IPS-18a (cell line): ENCODE data around the gene SYCN.
"Not testable (repeated sequence)": the region's sequence is repeated elsewhere in the genome, so short reads cannot be mapped to it uniquely, and the experiment has no call there.

ENCODE experiments used
- H3K27ac ChIP-seq: one replicate; pipeline ENCODE4 v1.5.1; 2013; ENCODE audit warnings: low read length
- H3K27me3 ChIP-seq: one replicate; pipeline ENCODE4 v1.6.1; 2013; ENCODE audit warnings: mild to moderate bottlenecking, low read length; ENCODE audit not compliant: control insufficient read depth, insufficient read depth
- H3K36me3 ChIP-seq: one replicate; pipeline ENCODE4 v1.6.1; 2013; ENCODE audit warnings: low read depth, low read length; ENCODE audit not compliant: control insufficient read depth
- H3K4me1 ChIP-seq: one replicate; pipeline ENCODE4 v1.6.1; 2013; ENCODE audit warnings: low read depth, low read length; ENCODE audit not compliant: control insufficient read depth
- H3K4me3 ChIP-seq: one replicate; pipeline ENCODE4 v1.5.1; 2013; ENCODE audit warnings: low read length
- H3K9ac ChIP-seq: one replicate; pipeline ENCODE4 v1.6.1; 2013; ENCODE audit warnings: mild to moderate bottlenecking, low read length, moderate library complexity
- H3K9me3 ChIP-seq: one replicate; pipeline ENCODE4 v1.6.1; 2013; ENCODE audit warnings: low read depth, low read length; ENCODE audit not compliant: control insufficient read depth

SYCN gene

DNA sequence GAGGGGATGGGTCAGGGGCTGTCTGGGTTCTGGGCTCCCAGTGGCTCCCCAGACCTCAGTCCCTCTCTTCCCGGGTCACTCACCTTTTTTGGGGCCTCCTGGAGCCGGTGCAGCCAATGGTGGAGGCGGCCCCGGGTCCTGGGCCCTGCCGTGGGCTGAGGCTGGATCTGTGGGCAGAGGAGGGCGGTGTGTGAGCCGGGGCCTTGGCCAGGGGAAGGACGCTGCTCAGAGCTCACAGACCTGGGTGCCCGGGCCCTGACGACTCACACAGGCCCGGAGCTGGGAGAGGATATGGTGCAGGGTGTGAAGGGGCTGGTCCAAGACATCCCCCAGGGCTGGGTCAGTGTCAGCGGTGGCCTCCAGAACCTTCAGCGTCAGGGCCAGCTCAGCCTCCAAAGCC lies 39.7 kb upstream of the SYCN start:
- H3K36me3 ChIP-seq, H3K27ac ChIP-seq, H3K9ac ChIP-seq, H3K9me3 ChIP-seq, H3K4me1 ChIP-seq, H3K4me3 ChIP-seq: not testable (repeated sequence)
- peaks cover 30% of the 10 kb centered on the region for H3K27me3 ChIP-seq

DNA sequence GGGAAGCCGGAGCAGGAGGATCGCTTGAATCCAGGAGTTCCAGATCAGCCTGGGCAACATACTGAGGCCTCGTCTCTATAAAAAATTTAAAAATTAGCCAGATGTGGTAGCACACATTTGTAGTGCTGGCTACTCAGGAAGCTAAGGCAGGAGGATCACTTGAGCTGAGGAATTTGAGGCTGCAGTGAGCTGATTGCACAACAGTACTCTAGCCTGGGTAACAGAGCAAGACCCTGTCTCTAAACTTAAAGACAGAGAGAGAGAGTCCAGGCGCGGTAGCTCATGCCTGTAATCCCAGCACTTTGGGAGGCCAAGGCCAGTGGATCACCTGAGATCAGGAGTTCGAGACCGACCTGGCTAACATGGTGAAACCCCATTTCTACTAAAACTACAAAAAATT lies 36.4 kb upstream of the SYCN start:
- H3K9me3 ChIP-seq, result no peaks in the 10 kb centered on the region
- H3K4me3 ChIP-seq, result no peak overlapping the region
- H3K27ac ChIP-seq, result no peak overlapping the region
- no peaks in the 10 kb centered on the region for H3K36me3 ChIP-seq
- H3K9ac ChIP-seq, result no peak overlapping the region
- H3K4me1 ChIP-seq, result no peaks in the 10 kb centered on the region
- peaks cover 3% of the 10 kb centered on the region for H3K27me3 ChIP-seq

DNA sequence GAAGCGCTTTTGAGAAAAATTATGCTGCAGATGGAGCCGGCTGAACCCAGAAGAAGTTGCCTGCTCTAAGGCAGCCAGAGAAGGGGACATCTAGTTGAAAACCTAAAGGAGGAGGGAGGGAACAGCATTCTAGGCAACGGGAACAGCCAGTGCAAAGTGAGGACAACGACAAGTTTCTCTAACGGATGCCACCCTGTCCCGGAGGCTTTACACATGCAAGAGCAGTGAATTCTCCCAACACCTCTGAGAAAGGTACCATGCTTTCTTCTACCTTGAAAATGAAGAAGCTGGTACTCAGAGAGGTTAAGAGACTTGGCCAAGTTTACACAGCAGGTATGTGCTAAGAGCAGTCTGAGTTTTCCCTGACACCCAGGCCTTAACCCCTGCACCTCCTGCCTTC lies 34.9 kb upstream of the SYCN start:
- H3K4me3 ChIP-seq, result no peak overlapping the region
- no peaks in the 10 kb centered on the region for H3K9me3 ChIP-seq
- no peak overlapping the region for H3K27ac ChIP-seq
- no peak overlapping the region for H3K9ac ChIP-seq
- peaks cover 3% of the 10 kb centered on the region for H3K27me3 ChIP-seq
- no peaks in the 10 kb centered on the region for H3K4me1 ChIP-seq
- no peaks in the 10 kb centered on the region for H3K36me3 ChIP-seq

DNA sequence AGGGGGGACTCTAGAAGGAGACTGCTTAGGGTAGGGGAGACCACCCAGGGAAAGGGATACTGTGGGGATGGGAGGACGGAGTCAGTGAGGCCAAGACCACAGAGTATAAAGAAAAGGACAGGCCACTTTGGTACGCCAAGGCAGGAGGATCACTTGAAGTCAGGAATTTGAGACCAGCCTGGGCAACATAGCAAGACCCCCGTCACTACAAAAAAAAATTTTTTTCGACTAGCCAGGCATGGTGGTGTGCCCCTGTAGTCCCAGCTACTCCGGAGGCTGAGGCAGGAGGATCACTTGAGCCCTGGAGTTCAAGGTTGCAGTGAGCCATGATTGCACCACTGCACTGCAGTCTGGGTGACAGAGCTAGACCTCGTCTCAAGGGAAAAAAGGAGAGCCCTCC lies 34.1 kb upstream of the SYCN start:
- no peaks in the 10 kb centered on the region for H3K36me3 ChIP-seq
- H3K4me1 ChIP-seq, result no peaks in the 10 kb centered on the region
- no peak overlapping the region for H3K4me3 ChIP-seq
- no peak overlapping the region for H3K9ac ChIP-seq
- H3K9me3 ChIP-seq, result no peaks in the 10 kb centered on the region
- no peak overlapping the region for H3K27ac ChIP-seq
- peaks cover 3% of the 10 kb centered on the region for H3K27me3 ChIP-seq

DNA sequence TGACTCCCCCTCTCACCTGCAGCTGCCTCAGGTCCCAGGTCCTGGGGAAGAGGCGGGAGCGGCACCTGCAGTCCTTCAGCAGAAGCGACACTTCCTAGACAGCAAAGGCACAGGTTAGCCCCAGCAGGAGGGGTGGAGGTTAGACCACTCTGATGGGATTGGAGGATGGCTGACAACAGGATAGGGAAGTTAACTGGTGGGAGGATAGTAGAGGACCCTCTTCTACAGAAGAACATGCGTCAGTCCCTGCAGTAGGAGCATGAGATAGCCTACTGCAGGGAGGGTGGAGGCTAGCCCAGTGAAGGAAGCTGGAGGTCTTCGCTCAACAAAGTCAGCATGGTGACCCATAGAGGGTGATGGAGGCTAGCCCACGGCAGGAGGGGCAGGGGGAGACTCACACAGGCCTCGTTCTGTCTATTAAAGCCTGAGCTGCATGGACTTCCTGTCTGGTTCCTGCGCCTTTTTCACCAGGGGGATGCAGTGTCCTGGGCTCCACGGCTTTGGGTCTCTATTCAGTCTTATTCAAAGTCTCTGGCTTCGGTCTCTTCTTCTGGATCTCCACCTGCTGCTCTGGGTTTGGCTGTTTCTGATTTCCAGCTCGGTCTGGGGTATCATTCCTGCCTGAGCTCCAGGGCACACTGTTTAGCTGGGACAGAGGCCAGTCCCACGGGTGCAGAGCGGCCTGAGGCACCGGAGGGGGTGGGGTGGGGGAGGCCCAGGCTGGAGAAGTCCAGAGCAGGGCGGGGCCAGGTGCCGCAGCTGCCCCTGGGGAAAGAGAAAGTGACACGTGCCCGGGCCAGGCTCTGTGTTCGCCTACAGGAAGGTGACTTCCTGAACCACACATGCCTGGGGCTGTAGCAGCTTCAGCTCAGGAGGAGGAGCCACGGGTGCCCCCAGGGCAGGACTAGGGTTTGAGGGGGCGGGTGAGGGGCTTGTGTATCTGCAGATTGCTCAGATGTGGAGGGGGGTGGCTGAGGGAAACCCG lies 33.4 kb upstream of the SYCN start:
- Histone ChIP-seq H3K9ac (no peak overlapping the region), H3K4me3 (no peak overlapping the region), H3K27ac (no peak overlapping the region)

DNA sequence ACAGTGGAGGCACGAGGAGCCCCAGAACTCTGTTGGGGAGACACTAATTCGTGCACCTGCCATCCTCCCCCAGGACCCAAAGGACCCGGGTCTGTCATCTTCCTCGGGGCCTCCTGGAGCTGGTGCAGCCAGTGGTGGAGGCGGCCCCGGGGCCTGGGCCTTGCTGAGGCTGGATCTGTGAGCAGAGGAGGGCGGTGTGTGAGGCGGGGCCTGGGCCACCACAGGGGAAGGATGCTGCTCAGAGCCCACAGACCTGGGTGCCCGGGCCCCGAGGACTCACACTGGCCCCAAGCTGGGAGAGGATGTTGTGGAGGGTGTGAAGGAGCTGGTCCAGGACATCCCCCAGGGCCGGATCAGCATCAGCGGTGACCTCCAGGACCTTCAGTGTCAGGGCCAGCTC lies 32.5 kb upstream of the SYCN start:
- no peaks in the 10 kb centered on the region for H3K4me1 ChIP-seq
- H3K4me3 ChIP-seq, result no peak overlapping the region
- H3K9me3 ChIP-seq, result no peaks in the 10 kb centered on the region
- H3K9ac ChIP-seq, result no peak overlapping the region
- H3K27me3 ChIP-seq, result peaks cover 3% of the 10 kb centered on the region
- H3K27ac ChIP-seq, result no peak overlapping the region
- no peaks in the 10 kb centered on the region for H3K36me3 ChIP-seq

More for the DNA sequence above, 33.4 kb upstream of the SYCN start:
- Histone ChIP-seq H3K27me3 (peaks cover 3% of the 10 kb centered on the region), H3K4me1 (no peaks in the 10 kb centered on the region), H3K9me3 (no peaks in the 10 kb centered on the region), H3K36me3 (no peaks in the 10 kb centered on the region)

DNA sequence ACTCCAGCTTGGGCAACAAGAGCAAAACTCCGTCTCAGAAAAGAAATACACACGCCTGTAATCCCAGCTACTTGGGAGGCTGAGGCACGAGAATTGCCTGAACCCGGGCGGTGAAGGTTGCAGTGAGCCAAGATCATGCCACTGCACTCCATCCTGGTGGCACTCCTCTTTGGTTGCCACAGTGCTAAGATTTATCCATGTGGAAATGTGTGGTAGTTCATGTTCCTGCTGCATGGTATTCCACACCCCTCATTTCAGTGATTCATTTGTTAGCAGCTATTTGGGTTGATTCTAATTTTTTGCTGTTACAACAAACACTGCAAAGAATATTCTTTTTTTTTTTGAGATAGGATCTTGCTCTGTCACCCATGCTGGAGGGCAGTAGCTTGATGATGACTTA lies 28.6 kb upstream of the SYCN start:
- Histone ChIP-seq H3K9me3 (no peaks in the 10 kb centered on the region), H3K27ac (no peak overlapping the region), H3K4me1 (no peaks in the 10 kb centered on the region), H3K36me3 (no peaks in the 10 kb centered on the region), H3K4me3 (no peak overlapping the region), H3K27me3 (no peaks in the 10 kb centered on the region), H3K9ac (no peak overlapping the region)

DNA sequence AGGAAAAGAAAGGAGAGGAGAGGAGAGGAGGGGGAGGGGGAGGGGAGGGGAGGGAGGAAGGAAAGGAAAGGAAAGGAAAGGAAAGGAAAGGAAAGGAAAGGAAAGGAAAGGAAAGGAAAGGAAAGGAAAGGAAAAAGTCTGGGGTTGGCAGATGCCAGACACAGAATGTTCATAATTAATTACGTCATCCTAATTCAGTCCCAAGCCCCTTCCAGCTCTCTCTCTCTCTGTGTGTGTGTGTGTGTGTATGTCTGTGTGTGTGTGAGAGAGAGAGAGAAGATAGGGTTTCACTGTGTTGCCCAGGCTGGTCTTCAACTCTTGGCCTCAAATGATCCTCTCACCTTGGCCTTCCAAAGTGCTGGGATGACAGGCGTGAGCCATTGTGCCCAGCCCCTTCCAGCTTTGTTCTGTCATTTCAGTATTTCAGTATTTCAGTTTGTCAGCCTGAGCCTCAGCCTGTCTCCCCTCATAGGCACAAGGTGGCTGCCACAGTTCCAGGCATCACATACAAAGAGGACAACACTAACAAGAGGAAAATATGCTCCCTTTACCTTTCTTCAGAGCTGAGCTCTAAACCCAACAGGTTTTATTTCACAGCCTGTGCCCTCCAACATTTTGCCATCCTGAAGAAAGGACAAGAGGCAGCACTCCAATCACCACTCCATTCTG lies 26.2 kb upstream of the SYCN start:
- no peak overlapping the region for H3K4me3 ChIP-seq

DNA sequence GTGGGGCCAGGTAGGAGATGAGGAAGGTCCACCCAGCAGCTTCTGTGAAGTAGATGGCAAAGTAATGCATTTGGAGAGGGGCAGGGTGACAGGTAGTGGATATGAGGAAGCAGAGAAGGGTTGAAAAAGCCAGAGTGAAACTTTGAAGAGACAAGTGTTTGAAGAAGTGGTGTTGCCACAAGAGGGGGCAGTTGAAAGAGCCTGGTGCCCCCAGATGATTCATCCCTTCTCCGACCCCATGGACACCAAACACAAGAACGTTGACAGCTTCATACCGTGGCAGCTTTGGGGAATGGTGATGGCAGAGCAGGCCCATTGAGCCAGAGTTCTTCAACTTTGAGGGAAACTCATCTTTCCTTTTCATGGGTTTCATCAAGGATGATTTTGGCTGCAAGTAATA lies 20.8 kb upstream of the SYCN start:
- H3K4me3 ChIP-seq, result no peak overlapping the region
- no peaks in the 10 kb centered on the region for H3K9me3 ChIP-seq
- H3K27me3 ChIP-seq, result no peaks in the 10 kb centered on the region
- H3K4me1 ChIP-seq, result no peaks in the 10 kb centered on the region
- H3K27ac ChIP-seq, result no peak overlapping the region
- H3K36me3 ChIP-seq, result no peaks in the 10 kb centered on the region
- H3K9ac ChIP-seq, result no peak overlapping the region

More for the DNA sequence above, 26.2 kb upstream of the SYCN start:
- no peaks in the 10 kb centered on the region for H3K9me3 ChIP-seq
- no peak overlapping the region for H3K27ac ChIP-seq
- H3K4me1 ChIP-seq, result no peaks in the 10 kb centered on the region
- H3K27me3 ChIP-seq, result no peaks in the 10 kb centered on the region
- H3K36me3 ChIP-seq, result no peaks in the 10 kb centered on the region
- no peak overlapping the region for H3K9ac ChIP-seq

DNA sequence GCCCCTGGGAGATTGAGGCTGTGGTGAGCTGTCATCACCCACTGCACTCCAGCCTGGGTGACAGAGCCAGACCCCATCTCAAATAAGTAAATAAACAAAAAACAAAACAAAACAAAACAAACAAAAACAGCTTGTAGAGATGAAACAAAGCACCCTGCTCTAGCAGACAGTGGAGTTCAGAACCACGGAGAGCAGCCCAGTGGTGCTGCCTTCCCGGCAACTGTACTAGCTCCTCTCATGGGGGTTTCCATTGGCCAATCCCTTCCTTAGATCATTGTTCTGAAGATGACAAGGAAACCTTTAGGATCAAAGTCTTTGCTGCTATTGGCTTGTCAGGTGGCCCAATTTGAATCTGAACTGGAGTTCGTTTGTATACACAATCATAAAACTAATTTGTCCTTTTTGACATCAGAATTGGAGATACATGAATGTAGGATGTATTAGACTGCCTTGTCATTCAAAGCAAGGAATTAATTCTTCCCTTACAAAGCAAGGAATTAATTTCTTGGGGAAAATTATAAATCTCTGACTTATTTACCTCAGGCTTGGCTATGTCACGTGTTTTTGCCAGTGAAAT lies 19.7 kb upstream of the SYCN start:
- no peaks in the 10 kb centered on the region for H3K9me3 ChIP-seq
- H3K4me1 ChIP-seq, result no peaks in the 10 kb centered on the region
- no peaks in the 10 kb centered on the region for H3K27me3 ChIP-seq
- no peak overlapping the region for H3K27ac ChIP-seq
- H3K4me3 ChIP-seq, result no peak overlapping the region
- H3K9ac ChIP-seq, result no peak overlapping the region
- no peaks in the 10 kb centered on the region for H3K36me3 ChIP-seq

DNA sequence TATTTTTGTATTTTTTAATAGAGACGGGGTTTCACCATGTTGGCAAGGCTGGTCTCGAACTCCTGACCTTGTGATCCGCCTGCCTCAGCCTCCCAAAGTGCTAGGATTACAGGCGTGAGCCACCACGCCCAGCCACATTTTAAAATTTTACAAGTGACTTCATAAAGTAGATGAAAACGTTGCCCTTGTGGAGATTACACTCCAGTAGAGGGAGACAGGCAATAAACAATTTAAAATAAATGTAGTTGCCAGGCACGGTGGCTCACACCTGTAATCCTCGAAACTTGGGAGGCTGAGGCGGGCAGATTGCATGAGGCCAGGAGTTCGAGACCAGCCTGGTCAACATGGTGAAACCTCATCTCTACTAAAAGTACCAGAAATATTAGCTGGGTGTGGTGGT lies 15.0 kb upstream of the SYCN start:
- not testable (repeated sequence) for H3K4me3 ChIP-seq, H3K9me3 ChIP-seq, H3K9ac ChIP-seq, H3K36me3 ChIP-seq, H3K27me3 ChIP-seq, H3K4me1 ChIP-seq, H3K27ac ChIP-seq
